Peyer's patch (tissue), 4 donors: ENCODE measurements around the gene CNOT4.

Source experiments
- POLR2A ChIP-seq, 2 donors: fragments of 450-650 bp; IDR thresholded peaks; one replicate each; pipeline ENCODE4 v1.5.1; 2017; ENCODE audit warnings: antibody characterized with exemption in 2 of 2, mild to moderate bottlenecking in 2 of 2, moderate library complexity in 2 of 2
- TF ChIP-seq, protein P1 (sequence below), 6 experiments: fragments of 450-650 bp in 4 of 6; fragments of 200-600 bp in 2 of 6; sonication (generic) in 1 of 6; IDR thresholded peaks; one replicate each; pipeline ENCODE4 v1.5.1; 2017 to 2019; ENCODE audit warnings: antibody characterized with exemption in 6 of 6, mild to moderate bottlenecking in 3 of 6, moderate library complexity in 1 of 6

DNA sequence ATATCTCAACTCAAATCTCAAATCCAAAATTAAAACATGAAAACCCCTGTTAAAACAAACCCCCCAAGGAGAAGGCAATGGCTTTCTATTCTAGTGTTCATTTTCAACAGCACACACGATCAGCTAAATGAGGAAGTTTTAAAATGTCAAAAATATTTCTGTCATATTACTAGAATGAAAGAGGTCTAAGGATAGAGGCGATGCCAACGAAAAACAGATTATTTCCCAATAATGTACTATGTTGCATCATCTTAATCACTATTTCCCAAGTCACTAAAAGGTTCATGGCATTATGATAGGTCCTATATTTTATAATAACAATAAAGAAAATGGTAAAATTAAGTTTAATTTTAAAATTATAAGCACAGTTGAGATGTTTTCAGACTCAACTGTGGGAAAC lies 10.1 kb downstream of the CNOT4 start:
- TF ChIP-seq, protein P1, sequence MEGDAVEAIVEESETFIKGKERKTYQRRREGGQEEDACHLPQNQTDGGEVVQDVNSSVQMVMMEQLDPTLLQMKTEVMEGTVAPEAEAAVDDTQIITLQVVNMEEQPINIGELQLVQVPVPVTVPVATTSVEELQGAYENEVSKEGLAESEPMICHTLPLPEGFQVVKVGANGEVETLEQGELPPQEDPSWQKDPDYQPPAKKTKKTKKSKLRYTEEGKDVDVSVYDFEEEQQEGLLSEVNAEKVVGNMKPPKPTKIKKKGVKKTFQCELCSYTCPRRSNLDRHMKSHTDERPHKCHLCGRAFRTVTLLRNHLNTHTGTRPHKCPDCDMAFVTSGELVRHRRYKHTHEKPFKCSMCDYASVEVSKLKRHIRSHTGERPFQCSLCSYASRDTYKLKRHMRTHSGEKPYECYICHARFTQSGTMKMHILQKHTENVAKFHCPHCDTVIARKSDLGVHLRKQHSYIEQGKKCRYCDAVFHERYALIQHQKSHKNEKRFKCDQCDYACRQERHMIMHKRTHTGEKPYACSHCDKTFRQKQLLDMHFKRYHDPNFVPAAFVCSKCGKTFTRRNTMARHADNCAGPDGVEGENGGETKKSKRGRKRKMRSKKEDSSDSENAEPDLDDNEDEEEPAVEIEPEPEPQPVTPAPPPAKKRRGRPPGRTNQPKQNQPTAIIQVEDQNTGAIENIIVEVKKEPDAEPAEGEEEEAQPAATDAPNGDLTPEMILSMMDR (IDR thresholded peaks at IDR 0.05), result no peak
- no peak for TF ChIP-seq POLR2A (IDR thresholded peaks at IDR 0.05)
